Measurements from ENCODE around the gene C1QL3.

- TF ChIP-seq CTCF (conservative IDR thresholded peaks at IDR 0.05; ENCODE audit: low read depth in 2 of 2) (no peak), POLR2AphosphoS5 (IDR thresholded peaks at IDR 0.05; ENCODE audit: low read depth) (no peak), EZH2phosphoT487 (IDR thresholded peaks at IDR 0.05; ENCODE audit: unreplicated experiment) (no peak), NANOG (IDR thresholded peaks at IDR 0.05; ENCODE audit: borderline replicate concordance) (no peak)
- TF ChIP-seq, protein P1, sequence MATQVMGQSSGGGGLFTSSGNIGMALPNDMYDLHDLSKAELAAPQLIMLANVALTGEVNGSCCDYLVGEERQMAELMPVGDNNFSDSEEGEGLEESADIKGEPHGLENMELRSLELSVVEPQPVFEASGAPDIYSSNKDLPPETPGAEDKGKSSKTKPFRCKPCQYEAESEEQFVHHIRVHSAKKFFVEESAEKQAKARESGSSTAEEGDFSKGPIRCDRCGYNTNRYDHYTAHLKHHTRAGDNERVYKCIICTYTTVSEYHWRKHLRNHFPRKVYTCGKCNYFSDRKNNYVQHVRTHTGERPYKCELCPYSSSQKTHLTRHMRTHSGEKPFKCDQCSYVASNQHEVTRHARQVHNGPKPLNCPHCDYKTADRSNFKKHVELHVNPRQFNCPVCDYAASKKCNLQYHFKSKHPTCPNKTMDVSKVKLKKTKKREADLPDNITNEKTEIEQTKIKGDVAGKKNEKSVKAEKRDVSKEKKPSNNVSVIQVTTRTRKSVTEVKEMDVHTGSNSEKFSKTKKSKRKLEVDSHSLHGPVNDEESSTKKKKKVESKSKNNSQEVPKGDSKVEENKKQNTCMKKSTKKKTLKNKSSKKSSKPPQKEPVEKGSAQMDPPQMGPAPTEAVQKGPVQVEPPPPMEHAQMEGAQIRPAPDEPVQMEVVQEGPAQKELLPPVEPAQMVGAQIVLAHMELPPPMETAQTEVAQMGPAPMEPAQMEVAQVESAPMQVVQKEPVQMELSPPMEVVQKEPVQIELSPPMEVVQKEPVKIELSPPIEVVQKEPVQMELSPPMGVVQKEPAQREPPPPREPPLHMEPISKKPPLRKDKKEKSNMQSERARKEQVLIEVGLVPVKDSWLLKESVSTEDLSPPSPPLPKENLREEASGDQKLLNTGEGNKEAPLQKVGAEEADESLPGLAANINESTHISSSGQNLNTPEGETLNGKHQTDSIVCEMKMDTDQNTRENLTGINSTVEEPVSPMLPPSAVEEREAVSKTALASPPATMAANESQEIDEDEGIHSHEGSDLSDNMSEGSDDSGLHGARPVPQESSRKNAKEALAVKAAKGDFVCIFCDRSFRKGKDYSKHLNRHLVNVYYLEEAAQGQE (IDR thresholded peaks at IDR 0.05; ENCODE audit: unreplicated experiment), result no peak
Measured at GRCh38 chr10:16483241-16483917, 38.3 kb downstream of the C1QL3 start.
